Right cardiac atrium (tissue), 5 donors: ENCODE measurements around the gene LRMDA. TPM values are rescaled to one million over a fixed set of nuclear protein-coding genes. Genes with fewer than 3 reads are reported as not detected.
"Not testable (repeated sequence)": the region's sequence is repeated elsewhere in the genome, so short reads cannot be mapped to it uniquely, and the experiment has no call there.

ENCODE experiments used
- ATAC-seq, 2 donors: fragments of 200-7000 bp; cut with Tn5 transposase; one replicate each; pipeline versions ENCODE4 v1.8.0 to v1.9.1; 2020; ENCODE audit warnings: moderate library complexity in 2 of 2, mild to moderate bottlenecking in 1 of 2
- DNase-seq, 3 donors: peaks; one replicate each; pipeline ENCODE4 v3.0.0-alpha.2; 2020
- H3K27ac ChIP-seq: one replicate; pipeline ENCODE4 v1.5.1; 2013; ENCODE audit warnings: mild to moderate bottlenecking, low read length, control low read depth, moderate library complexity
- H3K27me3 ChIP-seq: one replicate; pipeline ENCODE4 v1.6.1; 2013; ENCODE audit not compliant: control insufficient read depth, insufficient read depth
- H3K4me1 ChIP-seq: one replicate; pipeline ENCODE4 v1.6.1; 2013; ENCODE audit warnings: low read length; ENCODE audit not compliant: control insufficient read depth, insufficient read depth
- H3K4me3 ChIP-seq: one replicate; pipeline ENCODE4 v1.5.1; 2013; ENCODE audit warnings: low read length, control low read depth
- H3K9me3 ChIP-seq: one replicate; pipeline ENCODE4 v1.6.1; 2013; ENCODE audit warnings: low read length; ENCODE audit not compliant: control insufficient read depth
- WGBS: extraction: QIAGEN DNeasy Blood & Tissue Kit; methylation state at CpG from one replicate; pipeline ENCODE4 v1.1.7; 2013; 5-methylcytosine and 5-hydroxymethylcytosine counted together
- intact Hi-C, 4 donors: fragments of 100-400 bp; cut with DNase I; formaldehyde crosslinking; loops; one replicate each; pipeline versions ENCODE4 v1.11.0 to v1.14.0; 2022 to 2023
- polyA plus RNA-seq: library from polyadenylated mRNA; stranded (reverse); fragments of 200-250 nt; gene quantifications from one replicate; pipeline ENCODE4 v1.2.3, GENCODE V29; 2013
- total RNA-seq, 4 donors: library from RNA; stranded (reverse); fragmentation: NEBNext Ultra II Directional; extraction: Animal tissue kit (Norgen Biotek cat#: 25700); gene quantifications; one replicate each; pipeline ENCODE4 v1.2.1, GENCODE V29; 2021
- donor health status: healthy with polysubstance abuse.
- donor health status: DM: no; HTN: yes; CAD: no.
- donor health status: DM: no; HTN: no; CAD: no.
- donor health status: DM: no; HTN: yes; CAD: no; lungs with severe emphysema.
- donor health status: DM: yes; HTN: yes; CAD: no.

Gene LRMDA
- total and polyA plus RNA-seq, 5 donors, result 42.7 to 97.9 (median 48.8) TPM

- Histone ChIP-seq H3K27me3 (no peaks in the 10 kb centered on the region), H3K9me3 (no peaks in the 10 kb centered on the region), H3K4me1 (peaks cover 2% of the 10 kb centered on the region), H3K27ac (no peak overlapping the region), H3K4me3 (no peak overlapping the region)
- DNase-seq (no peak), ATAC-seq (no peak)
- WGBS, result 85% methylated on average over 5 of the region's 5 CpGs
- intact Hi-C loops, result no loop called here
Observed at GRCh38 chr10:76560338-76560737, 1128.9 kb downstream of the LRMDA start.

DNA sequence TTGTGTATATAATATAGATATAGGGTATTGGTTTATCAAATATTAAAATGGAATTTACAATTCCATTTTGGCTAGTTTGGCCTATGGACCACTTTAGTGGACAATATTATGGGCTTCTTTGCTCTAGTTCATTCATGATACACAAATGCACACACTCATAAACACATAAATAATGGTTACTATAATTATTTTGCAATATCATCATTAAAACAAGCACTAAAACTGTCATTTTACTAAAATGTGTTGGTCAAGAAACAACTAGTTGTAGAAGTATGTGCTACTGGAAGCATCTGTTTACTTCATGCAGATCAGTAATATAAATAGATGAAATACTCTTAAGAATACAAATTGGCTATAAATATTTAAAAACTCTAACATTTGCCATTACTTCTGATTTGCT, 1131.9 kb downstream of the LRMDA start:
- no peak overlapping the region for H3K27ac ChIP-seq
- ATAC-seq (no peak), DNase-seq (no peak)
- intact Hi-C loops, result no loop called here
- H3K9me3 ChIP-seq, result no peaks in the 10 kb centered on the region
- H3K4me3 ChIP-seq, result no peak overlapping the region
- no peaks in the 10 kb centered on the region for H3K27me3 ChIP-seq
- peaks cover under 1% of the 10 kb centered on the region for H3K4me1 ChIP-seq

DNA sequence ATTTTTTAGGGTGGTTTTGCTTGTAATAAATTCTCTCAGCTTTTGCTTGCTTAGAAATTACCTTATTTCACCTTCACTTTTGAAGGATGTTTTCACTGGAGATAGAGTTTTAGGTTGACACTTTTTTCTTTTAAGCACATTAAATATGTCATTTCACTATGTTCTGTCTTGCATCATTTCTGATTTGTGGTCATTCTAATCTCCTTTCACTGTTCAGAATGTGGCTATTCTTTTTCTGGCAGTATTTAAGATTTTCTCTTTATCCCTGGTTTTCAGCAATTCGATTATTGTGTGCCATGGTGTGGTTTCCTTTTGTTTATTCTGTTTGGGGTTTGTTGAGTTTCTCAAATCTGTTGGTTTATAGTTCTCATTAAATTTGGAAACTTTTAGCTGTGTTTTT, 1140.6 kb downstream of the LRMDA start:
- intact Hi-C loops, result loop anchor here in 1 of 4 donors (10.0 kb wide), 1 partner anchor 203 kb away; no protein-coding TSS in a partner anchor
- 90% methylated on average over 1 of the region's 1 CpG for WGBS
- H3K27ac ChIP-seq, result no peak overlapping the region
- no peaks in the 10 kb centered on the region for H3K9me3 ChIP-seq
- no peak overlapping the region for H3K4me3 ChIP-seq
- DNase-seq (no peak), ATAC-seq (no peak)
- H3K27me3 ChIP-seq, result no peaks in the 10 kb centered on the region
- H3K4me1 ChIP-seq, result no peaks in the 10 kb centered on the region

DNA sequence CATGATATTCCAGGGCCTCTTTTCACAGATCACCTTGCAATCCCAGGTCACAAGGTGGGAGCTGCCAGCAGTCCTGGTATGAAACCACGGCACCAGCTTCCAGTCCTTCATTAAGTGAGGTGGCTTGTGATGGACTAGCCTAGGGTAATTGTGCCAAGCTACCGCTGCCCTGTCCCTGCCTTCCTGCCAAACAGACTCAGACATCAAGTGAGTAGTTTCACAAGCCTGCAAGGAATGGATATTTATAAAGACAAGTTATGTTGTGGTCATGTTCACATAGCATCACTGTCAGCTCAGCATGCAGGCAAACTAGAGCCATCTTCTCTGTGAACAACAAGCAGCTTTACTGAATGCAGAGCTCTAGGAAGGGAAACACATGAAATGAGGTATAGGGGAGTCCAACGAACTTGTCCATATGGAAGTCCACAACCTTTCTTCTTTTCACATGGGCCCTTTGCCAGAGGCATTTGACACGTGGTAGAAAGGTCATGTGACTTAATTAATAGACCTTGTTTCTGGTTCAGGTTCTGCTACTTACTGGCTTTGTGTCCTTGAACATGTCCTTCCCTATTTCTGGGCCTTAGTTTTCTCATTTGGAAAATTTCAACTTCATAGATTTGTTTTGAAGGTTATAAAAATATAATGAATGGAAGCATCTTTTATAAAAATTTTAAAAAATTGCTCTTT, 1145.0 kb downstream of the LRMDA start:
- peak; percentile 84 to 88 for ATAC-seq
- Histone ChIP-seq H3K4me1 (no peaks in the 10 kb centered on the region), H3K27me3 (no peaks in the 10 kb centered on the region), H3K9me3 (no peaks in the 10 kb centered on the region), H3K27ac (peak overlapping the region; percentile 89), H3K4me3 (no peak overlapping the region)
- intact Hi-C loops, result loop anchor here in 1 of 4 donors (10.0 kb wide), 1 partner anchor 198 kb away; no protein-coding TSS in a partner anchor
- DNase-seq, result peak in 1 of 3 donors; percentile 54
- 54% methylated on average over 4 of the region's 4 CpGs for WGBS

GRCh38 chr10:76577455-76577854, 1146.0 kb downstream of the LRMDA start:
- ATAC-seq (no peak), DNase-seq (no peak)
- no peaks in the 10 kb centered on the region for H3K27me3 ChIP-seq
- H3K4me3 ChIP-seq, result no peak overlapping the region
- intact Hi-C loops, result loop anchor here in 1 of 4 donors (10.0 kb wide), 1 partner anchor 197 kb away; no protein-coding TSS in a partner anchor
- no peaks in the 10 kb centered on the region for H3K4me1 ChIP-seq
- no peak overlapping the region for H3K27ac ChIP-seq
- H3K9me3 ChIP-seq, result no peaks in the 10 kb centered on the region
- 89% methylated on average over 2 of the region's 2 CpGs for WGBS

GRCh38 chr10:76581506-76582256, 1150.3 kb downstream of the LRMDA start:
- Histone ChIP-seq H3K9me3 (no peaks in the 10 kb centered on the region), H3K4me1 (no peaks in the 10 kb centered on the region), H3K27me3 (no peaks in the 10 kb centered on the region), H3K27ac (no peak overlapping the region), H3K4me3 (no peak overlapping the region)
- ATAC-seq, result no peak
- DNase-seq, result no peak
- intact Hi-C loops, result no loop called here
- WGBS, result 85% methylated on average over 4 of the region's 4 CpGs

DNA sequence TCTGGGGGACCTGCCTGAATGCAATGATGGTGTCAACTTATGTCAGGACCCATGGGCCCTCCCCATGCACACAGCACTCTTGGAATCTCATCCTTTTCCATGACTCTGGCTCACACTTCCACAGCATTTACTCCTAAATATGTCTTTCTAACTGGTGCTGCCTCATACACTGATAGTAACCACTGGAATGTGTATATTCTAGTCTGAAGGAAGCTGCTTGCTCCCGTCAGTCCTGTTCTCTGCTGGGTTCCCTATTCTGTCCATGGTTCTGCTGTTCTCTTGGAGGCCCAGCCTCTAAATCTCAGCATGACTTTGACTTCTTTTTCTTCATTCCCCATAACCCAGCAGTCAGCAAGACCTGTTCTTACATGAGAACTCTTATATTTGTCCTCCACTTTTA, 1151.1 kb downstream of the LRMDA start:
- no peaks in the 10 kb centered on the region for H3K9me3 ChIP-seq
- no peaks in the 10 kb centered on the region for H3K4me1 ChIP-seq
- intact Hi-C loops, result no loop called here
- H3K4me3 ChIP-seq, result no peak overlapping the region
- ATAC-seq (no peak), DNase-seq (no peak)
- H3K27ac ChIP-seq, result no peak overlapping the region
- 88% methylated on average over 1 of the region's 1 CpG for WGBS
- no peaks in the 10 kb centered on the region for H3K27me3 ChIP-seq

DNA sequence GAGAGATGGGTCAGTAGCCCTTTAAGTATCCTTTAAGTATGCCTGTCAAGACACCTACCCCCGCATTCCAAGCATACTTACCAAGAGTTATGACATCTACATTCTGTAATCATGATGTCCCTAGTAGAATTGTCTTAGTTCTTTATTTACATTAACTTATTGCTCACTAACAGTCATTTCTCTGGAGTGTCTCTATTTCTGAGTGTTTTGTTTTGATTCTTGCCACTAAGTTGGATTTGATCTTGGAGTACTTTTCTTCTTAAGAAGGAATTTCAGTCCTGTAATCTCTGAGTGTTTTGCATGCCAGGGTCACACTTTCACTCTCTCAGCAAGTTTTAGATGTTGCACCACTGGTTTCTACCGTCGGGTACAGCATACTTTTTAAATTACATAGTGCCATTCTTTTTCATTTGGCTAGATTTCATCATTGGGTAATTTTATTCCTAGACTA, 1152.3 kb downstream of the LRMDA start:
- WGBS, result 39% methylated on average over 3 of the region's 3 CpGs
- intact Hi-C loops, result no loop called here
- H3K4me1 ChIP-seq, result no peaks in the 10 kb centered on the region
- no peaks in the 10 kb centered on the region for H3K9me3 ChIP-seq
- no peak overlapping the region for H3K4me3 ChIP-seq
- H3K27ac ChIP-seq, result no peak overlapping the region
- ATAC-seq (no peak), DNase-seq (no peak)
- no peaks in the 10 kb centered on the region for H3K27me3 ChIP-seq

GRCh38 chr10:76584466-76584865, 1153.0 kb downstream of the LRMDA start:
- H3K4me3 ChIP-seq, ATAC-seq, intact Hi-C loops, H3K27me3 ChIP-seq, H3K27ac ChIP-seq, DNase-seq, H3K4me1 ChIP-seq, H3K9me3 ChIP-seq: not testable (repeated sequence)
- WGBS, result 87% methylated on average over 9 of the region's 9 CpGs
